Coronary artery (tissue), 2 donors: ENCODE measurements around the gene TNFSF4.
"Not testable (repeated sequence)": the region's sequence is repeated elsewhere in the genome, so short reads cannot be mapped to it uniquely, and the experiment has no call there.

Experiments used
- DNase-seq: peaks from one replicate; pipeline ENCODE4 v3.0.0-alpha.2; 2017; ENCODE audit warnings: low spot score
- H3K27ac ChIP-seq, 2 donors: fragments of 200-600 bp; sonication (generic); one replicate each; pipeline ENCODE4 v1.5.1; 2016 to 2019
- H3K4me3 ChIP-seq: fragments of 200-600 bp; sonication (generic); 2 replicates; pipeline ENCODE4 v1.5.1; 2016; ENCODE audit warnings: mild to moderate bottlenecking, moderate library complexity
- CTCF ChIP-seq: fragments of 200-600 bp; sonication (generic); IDR thresholded peaks from one replicate; pipeline ENCODE4 v1.5.1; 2019; ENCODE audit warnings: antibody characterized with exemption

Gene TNFSF4

DNA sequence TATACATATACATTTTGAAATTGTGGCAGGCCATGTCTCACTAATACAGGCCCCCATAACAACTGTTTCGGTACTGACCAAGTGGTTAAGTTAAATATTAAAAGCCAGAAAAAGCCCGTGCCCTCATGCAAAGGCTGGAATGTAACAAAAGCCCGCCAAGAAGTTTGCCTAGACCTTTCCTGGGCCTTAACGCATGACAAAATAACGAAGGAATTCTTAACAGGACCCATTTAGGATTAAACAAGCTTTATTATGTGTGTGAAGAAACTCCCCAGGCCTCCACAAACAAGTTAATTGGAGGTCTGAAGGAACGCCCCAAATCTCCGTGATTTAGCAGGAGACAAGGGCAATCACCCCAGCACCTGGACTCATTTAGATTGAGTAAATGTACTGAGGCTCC, 42.4 kb downstream of the TNFSF4 start:
- TF ChIP-seq CTCF, result no peak
- Histone ChIP-seq H3K27ac (no peak overlapping the region), H3K4me3 (no peak overlapping the region)
- DNase-seq, result no peak

GRCh38 chr1:173164178-173164577, 43.0 kb downstream of the TNFSF4 start:
- Histone ChIP-seq H3K4me3 (no peak overlapping the region), H3K27ac (no peak overlapping the region)
- no peak for DNase-seq
- no peak for TF ChIP-seq CTCF

- TF ChIP-seq CTCF, result no peak
- no peak for DNase-seq
Observed at GRCh38 chr1:173163222-173163621, 43.9 kb downstream of the TNFSF4 start.

DNA sequence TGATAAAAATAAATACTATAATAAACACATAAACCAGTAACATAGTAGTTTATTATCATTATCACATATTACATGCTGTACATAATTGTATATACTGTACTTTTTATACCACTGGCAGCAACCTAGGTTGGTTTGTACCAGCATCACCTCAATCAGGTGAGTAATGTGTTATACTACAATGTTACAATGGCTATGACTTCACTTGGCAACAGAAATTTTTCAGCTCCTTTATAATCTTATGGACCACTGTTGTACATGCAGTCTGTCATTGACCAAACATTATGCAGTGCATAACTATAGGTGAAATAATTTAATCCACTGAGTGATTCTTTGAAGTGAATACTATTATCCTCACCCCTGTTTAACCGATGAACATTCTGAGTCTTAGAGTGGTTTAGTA, 44.5 kb downstream of the TNFSF4 start:
- no peak for DNase-seq
- H3K27ac ChIP-seq, result no peak overlapping the region
- H3K4me3 ChIP-seq, result no peak overlapping the region
- TF ChIP-seq CTCF, result no peak

More at GRCh38 chr1:173163222-173163621, 43.9 kb downstream of the TNFSF4 start:
- Histone ChIP-seq H3K4me3 (no peak overlapping the region), H3K27ac (no peak overlapping the region)

DNA sequence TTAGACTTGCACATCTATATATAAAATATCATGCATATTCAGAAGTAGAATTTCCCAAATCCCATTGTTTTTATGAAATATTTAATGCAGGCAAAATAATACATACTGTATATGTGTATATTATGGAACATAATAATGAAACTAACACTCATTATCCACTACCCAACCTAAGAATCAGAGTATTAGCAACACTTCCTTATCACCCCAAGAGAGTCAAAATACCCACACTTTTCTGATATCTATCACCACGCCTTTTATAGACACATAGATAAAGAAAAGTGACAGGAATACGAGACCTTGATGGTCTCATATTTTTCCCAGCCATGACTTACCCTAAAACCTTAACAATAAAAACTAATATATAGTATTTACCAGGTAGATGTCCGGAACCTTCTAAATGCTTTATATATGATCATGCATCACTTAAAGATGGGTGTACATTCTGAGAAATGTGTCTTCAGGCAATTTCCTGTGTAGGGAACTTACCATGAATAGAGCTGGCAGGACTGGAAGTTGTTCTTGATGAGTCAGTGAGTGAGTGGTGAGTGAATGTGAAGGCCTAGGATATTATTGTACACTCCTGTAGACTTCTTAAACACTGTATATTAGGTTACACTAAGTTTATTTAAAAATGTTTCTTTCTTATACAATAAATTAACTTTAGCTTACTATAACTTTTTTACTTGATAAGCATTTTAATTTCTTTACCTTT, 45.5 kb downstream of the TNFSF4 start:
- no peak for DNase-seq
- Histone ChIP-seq H3K4me3 (no peak overlapping the region), H3K27ac (no peak overlapping the region)
- no peak for TF ChIP-seq CTCF

GRCh38 chr1:173153964-173154363, 53.2 kb downstream of the TNFSF4 start:
- not testable (repeated sequence) for H3K27ac ChIP-seq, H3K4me3 ChIP-seq, DNase-seq

GRCh38 chr1:173153503-173153902, 53.6 kb downstream of the TNFSF4 start:
- DNase-seq, result no peak
- no peak overlapping the region for H3K27ac ChIP-seq
- TF ChIP-seq CTCF, result no peak

More at GRCh38 chr1:173153503-173153902, 53.6 kb downstream of the TNFSF4 start:
- no peak overlapping the region for H3K4me3 ChIP-seq
